HG03378 (cell line): Measurements from ENCODE around the gene TUBD1.
"Not testable (repeated sequence)": the region's sequence is repeated elsewhere in the genome, so short reads cannot be mapped to it uniquely, and the experiment has no call there.

Experiments
- ATAC-seq: cut with Tn5 transposase; IDR thresholded peaks from one replicate; pipeline ENCODE4 v1.9.1; 2021; ENCODE audit warnings: mild to moderate bottlenecking, moderate library complexity; ENCODE audit not compliant: unreplicated experiment

The TUBD1 gene, protein sequence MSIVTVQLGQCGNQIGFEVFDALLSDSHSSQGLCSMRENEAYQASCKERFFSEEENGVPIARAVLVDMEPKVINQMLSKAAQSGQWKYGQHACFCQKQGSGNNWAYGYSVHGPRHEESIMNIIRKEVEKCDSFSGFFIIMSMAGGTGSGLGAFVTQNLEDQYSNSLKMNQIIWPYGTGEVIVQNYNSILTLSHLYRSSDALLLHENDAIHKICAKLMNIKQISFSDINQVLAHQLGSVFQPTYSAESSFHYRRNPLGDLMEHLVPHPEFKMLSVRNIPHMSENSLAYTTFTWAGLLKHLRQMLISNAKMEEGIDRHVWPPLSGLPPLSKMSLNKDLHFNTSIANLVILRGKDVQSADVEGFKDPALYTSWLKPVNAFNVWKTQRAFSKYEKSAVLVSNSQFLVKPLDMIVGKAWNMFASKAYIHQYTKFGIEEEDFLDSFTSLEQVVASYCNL

DNA sequence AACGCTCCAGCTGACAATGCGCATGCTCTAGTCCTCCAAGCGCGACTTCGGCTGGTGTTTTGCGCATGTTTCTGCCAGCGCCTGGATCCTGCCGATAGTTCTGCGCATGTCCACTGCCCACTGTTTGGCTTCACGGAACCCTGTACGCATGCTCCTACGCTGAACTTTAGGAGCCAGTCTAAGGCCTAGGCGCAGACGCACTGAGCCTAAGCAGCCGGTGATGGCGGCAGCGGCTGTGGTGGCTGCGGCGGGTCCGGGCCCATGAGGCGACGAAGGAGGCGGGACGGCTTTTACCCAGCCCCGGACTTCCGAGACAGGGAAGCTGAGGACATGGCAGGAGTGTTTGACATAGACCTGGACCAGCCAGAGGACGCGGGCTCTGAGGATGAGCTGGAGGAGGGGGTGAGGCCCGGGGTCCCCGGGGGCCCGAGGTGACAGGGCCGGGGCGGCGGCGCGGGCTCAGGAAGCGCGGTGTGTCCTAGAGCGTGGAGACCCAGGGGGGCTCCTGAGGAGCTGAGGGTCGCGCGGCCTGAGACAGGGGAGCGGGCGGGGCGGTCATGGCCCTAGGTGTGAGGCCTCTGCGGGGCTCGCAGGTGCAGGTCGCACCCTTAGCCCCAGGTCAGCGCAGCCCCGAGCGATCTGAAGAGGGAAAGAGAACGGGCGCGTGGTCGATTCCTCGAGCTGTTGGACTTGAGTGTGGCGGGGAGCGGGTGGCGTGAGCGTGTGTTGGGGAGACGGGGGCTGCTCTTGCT is at the start of gene TUBD1, which contains the start of gene RPS6KB1:
TUBD1 (minus strand) TSS at position 20 of the 752 bp plus-strand sequence. CDS start 1,941 bp downstream, outside the sequence.
RPS6KB1 (plus strand) TSS at position 198 of the 752 bp plus-strand sequence; CDS start at position 262, 64 bp downstream.
- ATAC-seq, result peak; percentile 77

DNA sequence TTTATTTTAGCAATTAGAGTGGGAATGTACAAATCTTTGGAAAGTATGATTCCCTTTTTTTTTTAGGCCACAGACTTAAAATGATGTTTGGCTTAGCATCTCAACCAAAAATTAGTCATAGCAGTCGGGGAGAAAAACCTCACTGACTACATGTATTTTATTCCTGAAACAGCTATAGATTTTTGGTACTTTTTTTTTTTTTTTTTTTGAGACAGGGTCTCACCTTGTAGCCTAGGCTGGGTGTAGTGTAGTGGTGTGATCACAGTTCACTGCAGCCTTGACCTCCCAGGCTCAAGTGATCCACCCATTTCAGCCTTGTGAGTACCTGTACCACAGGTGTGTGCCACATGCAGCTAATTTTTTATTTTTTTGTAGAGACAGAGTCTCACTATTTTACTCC is 48.4 kb upstream of the TUBD1 start:
- no peak for ATAC-seq

DNA sequence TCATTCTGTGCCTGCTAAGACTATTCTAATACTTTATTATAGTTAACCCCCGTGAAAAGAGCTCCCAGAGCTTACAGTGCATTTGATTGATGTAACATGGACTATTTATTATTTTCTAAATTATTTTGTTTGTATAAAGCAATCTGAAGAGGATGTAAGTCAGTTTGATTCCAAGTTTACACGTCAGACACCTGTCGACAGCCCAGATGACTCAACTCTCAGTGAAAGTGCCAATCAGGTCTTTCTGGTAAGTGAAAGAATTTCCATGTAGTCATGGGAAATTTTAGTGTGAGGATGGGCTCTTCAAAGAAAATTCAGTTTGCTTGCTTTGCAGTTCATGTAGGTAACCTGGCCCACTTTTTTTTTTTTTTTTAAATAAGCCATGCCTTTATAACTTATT is 48.0 kb upstream of the TUBD1 start:
- ATAC-seq, result not testable (repeated sequence)

DNA sequence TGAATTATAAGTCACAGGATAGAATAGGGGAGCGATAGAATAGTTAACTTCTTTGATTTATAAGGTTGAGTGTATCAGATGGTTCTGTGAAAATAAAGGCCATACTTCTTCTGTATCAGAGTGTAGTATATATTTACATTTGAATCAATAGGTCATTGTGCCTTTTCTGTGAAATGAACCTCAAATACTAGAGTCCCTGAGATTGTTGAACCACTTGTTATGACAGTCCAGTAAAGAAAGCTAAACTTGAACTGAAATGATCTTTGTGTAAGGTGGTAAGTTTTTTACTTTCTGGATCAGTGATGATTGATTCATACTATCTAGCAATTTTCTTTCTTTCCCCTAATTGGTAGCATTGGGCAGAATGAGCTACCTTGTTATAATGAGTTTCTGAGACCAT is 40.6 kb upstream of the TUBD1 start:
- not testable (repeated sequence) for ATAC-seq

DNA sequence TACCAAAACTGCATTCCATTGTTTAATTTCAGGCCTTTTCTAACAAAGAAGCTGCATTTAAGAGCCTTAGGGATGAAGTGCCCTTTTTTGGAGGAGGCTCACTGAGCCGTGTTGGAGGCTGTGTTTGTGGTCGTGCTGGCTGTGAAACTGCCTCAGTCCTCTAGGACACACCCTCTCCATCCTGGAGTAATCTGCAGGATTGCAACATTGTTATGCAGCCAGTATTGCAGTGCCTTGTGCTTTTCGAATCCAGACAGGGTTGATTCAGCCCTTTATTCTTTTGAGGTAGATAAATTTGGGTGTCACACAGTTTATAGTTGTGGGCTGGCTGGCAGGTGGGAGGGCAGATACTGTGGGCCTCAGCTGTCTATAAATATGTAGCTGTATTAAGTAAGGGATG is 38.0 kb upstream of the TUBD1 start:
- not testable (repeated sequence) for ATAC-seq

DNA sequence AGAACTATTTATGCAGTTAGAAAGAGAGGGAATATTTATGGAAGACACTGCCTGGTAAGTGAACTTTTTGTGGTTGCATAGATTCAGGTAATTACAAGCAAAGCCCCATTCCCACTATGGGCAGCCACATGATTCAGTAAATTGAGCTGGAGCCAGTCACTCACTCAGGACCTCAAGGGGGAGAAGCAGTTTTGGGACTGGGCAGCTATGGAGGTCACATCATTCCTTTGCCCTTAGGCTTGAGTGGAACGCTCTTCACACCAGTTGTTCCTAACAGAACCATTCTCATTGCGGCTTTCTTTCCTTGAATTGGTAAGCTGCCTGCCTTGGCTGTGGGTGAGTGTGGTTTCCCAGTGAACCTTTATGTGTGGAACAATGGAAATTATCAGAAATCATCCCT is 37.4 kb upstream of the TUBD1 start:
- not testable (repeated sequence) for ATAC-seq

DNA sequence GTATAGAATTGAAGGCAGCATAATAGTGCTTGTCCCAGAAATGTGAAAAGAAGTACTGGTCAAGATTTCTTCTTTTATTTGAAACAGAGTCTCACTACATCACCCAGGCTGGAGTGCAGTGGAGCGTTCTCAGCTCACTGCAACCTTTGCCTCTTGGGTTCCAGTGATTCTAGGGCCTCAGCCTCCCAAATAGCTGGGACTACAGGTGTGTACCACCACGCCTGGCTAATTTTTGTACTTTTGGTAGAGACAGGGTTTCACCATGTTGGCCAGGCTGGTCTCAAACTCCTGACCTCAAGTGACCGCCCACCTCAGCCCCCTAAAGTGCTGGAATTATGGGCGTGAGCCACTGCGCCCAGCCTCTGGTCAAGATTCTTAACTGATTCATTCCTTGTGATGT is 27.9 kb upstream of the TUBD1 start:
- not testable (repeated sequence) for ATAC-seq

DNA sequence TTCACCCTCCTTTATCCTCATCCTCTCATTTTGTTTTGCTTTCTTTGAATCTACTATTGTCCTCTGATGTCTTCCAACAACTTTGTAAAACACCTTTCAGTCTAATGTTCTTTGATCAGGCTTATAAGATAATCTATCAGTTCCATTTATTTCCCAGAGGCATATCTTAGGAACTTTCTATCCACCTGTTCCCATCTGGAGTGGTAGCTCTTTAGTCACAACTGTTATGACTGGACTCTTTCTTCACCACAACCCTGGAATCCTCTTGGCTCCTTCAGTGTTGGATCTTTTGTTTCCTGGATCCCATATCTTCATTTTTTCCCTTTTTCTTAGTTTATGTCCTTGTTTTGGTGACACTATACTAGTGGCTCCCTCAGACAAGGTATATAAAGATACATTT is 23.7 kb upstream of the TUBD1 start:
- no peak for ATAC-seq

DNA sequence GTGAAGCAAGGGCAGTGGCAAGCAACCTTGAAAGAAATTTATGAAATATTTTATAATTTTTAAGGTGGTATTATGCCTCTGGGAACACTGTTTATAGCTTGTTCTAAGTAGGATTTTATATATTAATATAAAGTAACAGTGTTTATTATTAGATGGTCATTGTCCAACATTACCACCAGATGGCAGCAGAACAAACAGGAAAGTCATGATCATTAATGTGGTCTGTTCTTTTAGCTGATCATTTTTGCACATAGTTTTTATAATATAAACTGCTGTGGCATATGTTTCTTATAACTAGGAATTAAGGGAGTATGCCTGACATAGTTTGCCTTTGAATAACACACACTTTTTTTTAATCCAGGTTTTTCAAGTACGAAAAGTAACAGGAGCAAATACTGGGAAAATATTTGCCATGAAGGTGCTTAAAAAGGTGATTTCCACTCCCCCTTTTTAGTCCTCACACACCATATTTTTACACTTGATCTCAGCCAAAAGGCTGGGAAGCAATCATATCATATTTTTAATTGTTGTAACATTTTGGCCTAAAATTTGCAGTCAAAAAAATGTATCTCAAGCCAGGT is 21.6 kb upstream of the TUBD1 start:
- no peak for ATAC-seq

DNA sequence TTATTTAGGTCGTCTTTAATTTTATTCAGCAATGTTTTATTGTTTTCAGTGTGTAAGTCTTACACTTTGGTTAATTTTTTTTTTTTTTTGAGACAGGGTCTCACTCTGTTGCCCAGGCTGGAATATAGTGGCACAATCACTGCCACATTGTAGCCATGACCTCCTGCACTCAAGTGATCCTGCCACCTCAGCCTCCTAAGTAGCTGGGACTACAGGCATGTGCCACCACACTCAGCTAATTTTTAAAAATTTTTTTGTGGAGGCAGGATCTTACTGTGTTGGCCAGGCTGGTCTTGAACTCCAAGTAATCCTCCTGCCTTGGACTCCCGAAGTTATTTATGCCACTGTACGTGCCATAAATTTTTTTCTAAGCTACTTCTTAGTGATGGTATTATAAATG is 14.7 kb upstream of the TUBD1 start:
- ATAC-seq, result no peak

DNA sequence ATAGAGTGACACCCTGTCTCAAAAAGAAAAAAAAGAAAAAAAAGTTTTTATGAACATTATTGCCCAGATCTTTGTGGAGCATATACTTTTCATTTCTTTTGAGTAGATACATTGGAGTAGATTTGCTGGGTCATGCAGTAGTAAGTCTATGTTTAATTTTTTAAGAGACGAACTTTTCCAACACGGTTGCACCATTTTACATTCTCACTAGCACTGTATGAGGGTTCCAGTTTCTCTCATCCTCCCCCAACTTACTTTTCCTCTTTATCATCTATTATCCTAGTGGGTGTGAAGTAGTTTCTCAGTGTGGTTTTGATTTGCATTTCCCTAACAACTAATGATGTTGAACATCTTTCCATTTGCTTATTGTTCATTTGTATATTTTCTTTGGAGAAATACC is 10.7 kb upstream of the TUBD1 start:
- ATAC-seq, result no peak

DNA sequence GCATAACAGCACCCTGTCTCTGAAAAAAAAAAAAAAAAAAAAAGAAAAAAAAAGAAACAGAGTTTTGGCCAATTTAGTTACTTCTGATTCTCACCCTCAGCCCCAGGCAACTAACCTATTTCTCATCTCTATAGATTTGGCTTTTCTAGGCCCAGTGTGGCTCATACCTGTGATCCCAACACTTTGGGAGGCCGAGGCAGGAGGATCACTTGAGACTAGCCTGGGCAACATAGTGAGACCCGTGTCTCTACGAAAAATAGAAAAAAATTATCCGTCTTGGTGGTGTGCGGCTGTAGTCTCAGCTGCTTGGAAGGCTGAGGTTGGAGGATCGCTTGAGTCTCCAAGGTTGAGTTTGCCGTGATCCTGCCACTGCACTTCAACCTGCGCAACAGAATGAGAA is 8.9 kb upstream of the TUBD1 start:
- ATAC-seq, result no peak

DNA sequence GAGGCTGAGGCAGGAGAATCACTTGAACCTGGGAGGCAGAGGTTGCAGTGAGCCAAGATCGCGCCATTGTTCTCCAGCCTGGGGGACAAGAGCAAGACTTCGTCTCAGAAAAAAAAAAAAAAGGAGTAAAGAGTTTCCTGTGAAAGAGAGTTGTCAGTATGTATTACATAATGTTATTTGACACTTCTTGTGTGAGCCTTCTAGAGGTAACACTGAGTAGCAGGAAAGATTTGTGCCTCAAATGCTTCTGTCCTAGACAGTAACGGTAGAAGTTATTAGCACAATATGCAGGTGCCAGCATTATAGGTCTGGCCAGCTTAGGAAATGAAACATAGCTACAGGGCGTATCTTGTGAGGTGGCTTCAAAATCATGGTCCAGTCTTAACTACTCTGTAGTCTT is 6.4 kb upstream of the TUBD1 start:
- no peak for ATAC-seq

DNA sequence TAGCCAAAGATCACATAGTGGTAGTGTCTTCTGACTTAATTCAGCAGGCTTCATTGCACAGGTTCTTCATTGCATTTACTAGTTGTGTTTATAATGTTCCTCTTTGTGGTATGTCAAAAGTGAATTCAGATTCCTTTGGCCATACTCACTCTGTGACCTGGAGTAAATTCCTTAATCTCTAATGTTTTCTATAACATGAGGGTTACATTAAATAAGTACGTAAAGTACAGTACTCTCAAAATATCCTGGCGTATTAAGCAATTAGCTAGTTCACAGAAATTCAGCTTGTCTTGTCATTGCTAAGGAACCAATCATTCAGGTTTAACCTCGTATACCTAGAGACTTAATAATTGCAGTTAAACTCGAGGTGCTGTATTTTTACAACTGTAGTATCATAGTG is 4.3 kb upstream of the TUBD1 start:
- no peak for ATAC-seq

DNA sequence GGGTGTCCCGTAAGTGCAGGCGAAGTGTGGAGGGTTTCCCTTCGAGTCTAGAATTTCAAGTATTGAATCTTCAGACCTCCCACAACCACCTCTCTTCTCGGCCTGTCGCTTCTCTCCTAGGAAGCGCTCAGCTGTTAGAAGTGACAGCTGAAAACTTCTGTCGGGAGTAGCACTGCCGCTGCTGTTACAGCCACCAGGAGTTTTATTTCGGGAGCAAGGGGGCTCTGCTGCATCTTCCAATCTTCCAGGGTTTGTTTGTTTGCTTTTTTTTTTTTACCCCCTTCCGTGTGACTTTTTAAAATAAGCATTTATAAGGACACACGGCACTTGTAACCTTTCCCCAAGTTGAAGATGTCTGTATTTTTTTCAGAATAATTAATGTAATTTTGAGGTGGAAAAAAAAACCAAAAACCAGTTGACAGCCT is 945 bp upstream of the TUBD1 start:
- no peak for ATAC-seq

DNA sequence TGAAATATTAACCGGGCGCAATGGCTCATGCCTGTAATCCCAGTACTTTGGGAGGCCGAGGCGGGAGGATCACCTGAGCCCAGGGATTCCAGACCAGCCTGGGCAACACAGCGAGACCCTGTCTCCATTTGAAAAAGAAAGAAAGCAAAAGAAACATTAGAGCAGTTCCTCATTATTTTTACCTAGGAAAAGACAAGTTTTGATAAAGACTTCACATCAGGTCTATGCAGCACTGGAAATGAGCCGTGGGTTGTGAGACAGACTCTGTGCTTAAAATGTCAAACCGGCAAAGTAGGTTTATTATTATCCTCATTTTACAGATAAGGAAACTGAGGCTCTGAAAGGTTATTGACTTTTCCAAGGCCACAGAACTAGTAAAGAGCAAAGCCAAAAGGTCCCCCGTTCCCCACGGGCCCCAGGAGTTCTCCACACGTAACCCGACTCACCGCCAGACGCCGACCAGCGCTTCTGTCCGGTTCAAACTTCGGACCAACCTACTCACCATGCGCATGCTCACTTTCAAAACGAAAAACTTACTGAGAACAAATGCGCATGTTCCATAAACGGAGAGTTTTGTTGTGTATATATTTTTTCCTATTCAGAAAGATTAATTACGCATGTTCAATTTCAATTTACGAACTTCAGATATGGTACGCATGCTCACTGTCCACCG is 356 bp downstream of the TUBD1 start:
- peak; percentile 3 for ATAC-seq

DNA sequence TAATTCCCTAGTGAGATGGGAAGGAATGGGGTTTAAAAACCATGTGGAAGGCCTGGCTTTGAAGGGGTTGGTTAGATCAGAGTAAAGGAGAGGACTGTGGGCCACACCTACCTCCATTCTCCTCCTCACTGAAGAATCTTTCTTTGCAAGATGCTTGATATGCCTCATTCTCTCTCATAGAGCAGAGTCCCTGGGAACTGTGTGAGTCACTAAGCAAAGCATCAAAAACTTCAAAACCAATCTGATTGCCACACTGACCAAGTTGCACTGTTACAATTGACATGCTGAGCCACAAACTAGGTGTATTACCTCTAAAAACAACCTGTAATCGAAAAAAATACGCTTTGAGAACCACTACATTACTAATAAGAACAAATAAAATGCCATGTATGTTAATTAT is 2.0 kb downstream of the TUBD1 start:
- no peak for ATAC-seq

DNA sequence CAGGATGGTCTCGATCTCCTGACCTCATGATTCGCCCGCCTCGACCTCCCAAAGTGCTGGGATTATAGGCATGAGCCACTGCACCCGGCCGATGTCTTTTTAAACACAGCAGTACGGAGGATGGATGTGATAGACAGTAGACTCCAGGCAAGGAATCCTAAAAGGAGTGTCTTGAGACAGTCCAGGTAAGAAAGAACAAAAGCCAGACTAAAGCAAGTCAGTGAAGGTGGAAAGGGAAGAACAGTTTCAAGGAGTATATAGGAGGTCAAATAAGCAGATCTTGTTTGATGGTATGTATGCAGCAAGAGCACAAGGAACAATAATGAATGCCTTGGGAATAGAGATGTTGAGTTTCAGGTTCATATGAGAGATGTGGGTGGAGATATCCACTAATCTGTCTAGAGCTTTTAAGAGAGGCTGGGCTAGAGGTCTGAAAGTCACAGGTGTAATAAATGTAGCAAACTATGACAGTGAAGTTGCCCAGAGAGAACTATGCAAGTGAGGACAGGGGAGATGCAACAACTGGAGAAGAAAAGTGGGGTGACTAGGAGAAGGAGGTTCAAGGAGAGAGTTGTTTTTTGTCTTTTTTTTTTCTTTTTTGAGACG is 4.5 kb downstream of the TUBD1 start:
- no peak for ATAC-seq

DNA sequence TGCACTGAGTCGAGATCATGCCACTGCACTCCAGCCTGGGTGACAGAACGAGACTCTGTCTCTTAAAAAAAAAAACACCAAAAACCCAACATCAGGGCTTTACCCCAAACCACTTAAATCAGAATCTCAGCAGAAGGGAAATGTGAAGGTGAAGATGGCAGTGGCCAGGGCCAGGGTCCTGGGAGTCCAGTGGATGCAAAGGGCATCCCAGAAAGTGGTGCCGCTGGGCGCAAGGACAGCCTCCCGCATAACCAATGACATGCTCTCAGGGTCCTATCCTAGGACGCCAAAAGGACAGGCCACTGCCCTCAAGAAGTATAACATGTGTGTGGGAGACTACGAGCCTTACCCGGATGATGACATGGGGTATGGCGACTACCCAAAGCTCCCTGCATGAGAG is 7.9 kb downstream of the TUBD1 start:
- no peak for ATAC-seq

DNA sequence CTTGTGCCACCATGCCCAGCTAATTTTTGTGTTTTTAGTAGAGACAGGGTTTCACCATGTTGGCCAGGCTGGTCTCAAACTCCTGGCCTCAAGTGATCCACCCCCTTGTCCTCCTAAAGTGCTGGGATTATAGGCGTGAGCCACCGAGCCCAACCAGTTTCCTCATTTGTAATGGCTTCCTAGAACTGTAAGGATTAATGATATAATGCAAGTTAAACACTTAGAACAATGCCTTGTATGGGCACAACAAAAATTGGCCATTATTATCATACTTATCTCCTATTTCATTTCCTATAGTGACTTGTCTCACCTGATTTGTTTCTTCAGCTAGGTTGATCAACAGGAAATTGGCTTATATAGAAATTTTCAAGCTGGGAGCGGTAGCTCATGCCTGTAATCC is 14.1 kb downstream of the TUBD1 start:
- ATAC-seq, result no peak

DNA sequence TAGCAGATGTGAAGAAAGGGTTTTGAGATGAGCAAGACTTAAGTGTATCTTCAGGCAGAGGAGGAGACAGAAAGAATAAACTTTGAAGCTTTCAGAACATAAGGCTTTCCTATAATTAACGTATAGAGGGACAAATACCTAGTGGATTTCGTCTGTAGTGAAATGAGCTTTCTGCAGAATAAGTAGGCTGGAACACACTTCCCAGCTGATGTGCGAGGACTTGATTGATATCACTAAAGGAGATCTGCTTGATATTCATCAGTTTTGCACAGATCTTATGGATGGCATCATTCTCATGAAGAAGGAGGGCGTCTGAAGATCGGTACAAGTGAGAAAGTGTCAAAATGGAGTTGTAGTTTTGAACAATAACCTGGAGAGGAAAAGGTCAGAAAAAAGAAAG is 14.8 kb downstream of the TUBD1 start:
- ATAC-seq, result no peak
